Measurements from ENCODE around the gene KRT39. TPM values are rescaled to one million over a fixed set of nuclear protein-coding genes. Genes with fewer than 3 reads are reported as not detected.

The KRT39 gene
- polyA plus RNA-seq, 2 of the 4 experiments (the other 2 are of a cell fraction) = not detected

DNA sequence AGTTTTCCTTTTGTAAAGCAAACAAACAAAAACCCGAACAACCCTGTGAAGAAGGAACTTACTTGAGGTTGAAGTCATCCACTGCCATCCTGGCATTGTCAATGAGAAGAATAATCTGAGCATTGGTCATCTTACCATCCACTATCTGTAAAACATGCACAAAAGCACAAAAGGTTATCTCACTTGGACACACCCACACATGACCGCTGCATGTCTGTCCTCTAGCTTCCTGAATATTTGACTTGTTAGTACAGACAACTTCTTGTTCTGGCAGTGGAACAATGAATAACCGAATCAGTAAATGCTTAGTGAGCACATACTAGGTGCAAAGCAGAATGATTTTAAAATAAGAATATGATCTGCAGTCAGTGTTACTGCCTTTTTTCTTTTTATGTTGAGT is 35.4 kb downstream of the KRT39 start:
- TF ChIP-seq MAFK (IDR thresholded peaks at IDR 0.05; ENCODE audit: partially characterized antibody) (peak; percentile 17), NR3C1 (IDR thresholded peaks at IDR 0.05) (no peak)
- Histone ChIP-seq H3K9me3 (no peaks in the 10 kb centered on the region), H3K4me2 (no peak overlapping the region), H3K4me1 (no peaks in the 10 kb centered on the region), H3K4me3 (no peak overlapping the region), H3K27ac (no peak overlapping the region)
- ChIA-PET CTCF (interaction anchor here (1.0 to 1.8 kb wide), 4 partner anchors 13 to 717 kb away, joined by 3 to 7 read pairs (median 6); no protein-coding TSS in a partner anchor), POLR2A (no interaction called here)
- ATAC-seq (no peak), FAIRE-seq (no peak), DNase-seq (ENCODE audit: low read depth in 1 of 2, low spot score in 1 of 2) (no peak)
- WGBS (ENCODE audit: missing lambda C conversion rate) = 63% methylated on average over 3 of the region's 3 CpGs

DNA sequence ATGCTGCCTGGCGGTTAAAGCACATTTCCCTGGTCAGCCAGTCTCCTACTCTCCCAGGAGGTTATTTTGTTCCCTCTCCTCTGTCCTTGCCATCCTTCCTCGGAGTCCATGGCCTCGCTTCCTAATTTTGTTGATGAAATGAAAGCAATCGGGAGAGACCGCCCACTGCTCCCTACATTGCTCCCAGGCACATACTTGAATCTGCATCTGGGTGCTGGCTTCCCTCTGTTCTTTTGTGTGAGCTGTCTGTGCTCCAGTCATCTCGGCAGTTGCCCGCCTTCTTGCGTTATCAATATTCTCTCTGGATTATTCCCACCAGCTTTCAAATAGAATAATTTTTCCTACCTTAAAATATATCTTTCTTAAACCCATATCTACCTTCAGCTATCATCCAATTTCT is 40.4 kb downstream of the KRT39 start:
- ATAC-seq (no peak), FAIRE-seq (no peak), DNase-seq (ENCODE audit: low read depth in 1 of 2, low spot score in 1 of 2) (no peak)
- H3K27ac ChIP-seq = no peak overlapping the region
- H3K4me1 ChIP-seq = peaks cover 14% of the 10 kb centered on the region
- H3K9me3 ChIP-seq = no peaks in the 10 kb centered on the region
- H3K4me2 ChIP-seq = no peak overlapping the region
- no peak overlapping the region for H3K4me3 ChIP-seq
- ChIA-PET POLR2A (no interaction called here), CTCF (interaction anchor here (0.7 kb wide), 1 partner anchor 10 kb away, joined by 3 read pairs; no protein-coding TSS in a partner anchor)
- 91% methylated on average over 8 of the region's 8 CpGs for WGBS (ENCODE audit: missing lambda C conversion rate)
- no peak for TF ChIP-seq ZNF302 (CRISPR knock-in tag; IDR thresholded peaks at IDR 0.05)
- TF ChIP-seq HDAC2 (IDR thresholded peaks at IDR 0.05) = no peak
- no peak for TF ChIP-seq ZFP36 (IDR thresholded peaks at IDR 0.05; ENCODE audit: borderline replicate concordance, partially characterized antibody)
- no peak for TF ChIP-seq USF2 (IDR thresholded peaks at IDR 0.05)
- no peak for TF ChIP-seq PBX3 (IDR thresholded peaks at IDR 0.05)
- TF ChIP-seq KDM5A (IDR thresholded peaks at IDR 0.05) = no peak
- no peak for TF ChIP-seq POLR2A (IDR thresholded peaks at IDR 0.05; ENCODE audit: low read length)
- TF ChIP-seq EHMT2 (IDR thresholded peaks at IDR 0.05; ENCODE audit: low read depth) = no peak
- TF ChIP-seq FOXS1 (CRISPR knock-in tag; IDR thresholded peaks at IDR 0.05) = no peak
- no peak for TF ChIP-seq ZSCAN20 (CRISPR knock-in tag; IDR thresholded peaks at IDR 0.05)
- TF ChIP-seq POLR2AphosphoS2 (conservative IDR thresholded peaks at IDR 0.05; ENCODE audit: low read length) = no peak
- TF ChIP-seq JUNB (IDR thresholded peaks at IDR 0.05) = no peak
- TF ChIP-seq E2F6 (IDR thresholded peaks at IDR 0.05; ENCODE audit: borderline replicate concordance, low read depth) = no peak
- no peak for TF ChIP-seq TFCP2L1 (CRISPR knock-in tag; IDR thresholded peaks at IDR 0.05)
- no peak for TF ChIP-seq PHF8 (IDR thresholded peaks at IDR 0.05; ENCODE audit: borderline replicate concordance, low read depth)
- TF ChIP-seq FOSL2 (IDR thresholded peaks at IDR 0.05) = no peak
- no peak for TF ChIP-seq FOSL2 (CRISPR knock-in tag; IDR thresholded peaks at IDR 0.05)
- TF ChIP-seq RAD21 (conservative IDR thresholded peaks at IDR 0.05 in 1 of 2, IDR thresholded peaks at IDR 0.05 in 1 of 2) = no peak
- no peak for TF ChIP-seq RCOR1 (IDR thresholded peaks at IDR 0.05; ENCODE audit: low read depth, low read length)

GRCh38 chr17:40922239-40922638 is 44.5 kb downstream of the KRT39 start:
- TF ChIP-seq USF2 (IDR thresholded peaks at IDR 0.05) (0 out of 2 replicates have a peak, but pooled peaks have one; percentile 33), EHF (CRISPR knock-in tag; IDR thresholded peaks at IDR 0.05) (no peak), FOSL2 (IDR thresholded peaks at IDR 0.05) (peak; percentile 70), FOSL2 (CRISPR knock-in tag; IDR thresholded peaks at IDR 0.05) (peak; percentile 88), SMC3 (IDR thresholded peaks at IDR 0.05) (no peak), ZFP36 (IDR thresholded peaks at IDR 0.05; ENCODE audit: borderline replicate concordance, partially characterized antibody) (no peak), NR3C1 (IDR thresholded peaks at IDR 0.05) (no peak), ZSCAN20 (CRISPR knock-in tag; IDR thresholded peaks at IDR 0.05) (0 out of 2 replicates have a peak, but pooled peaks have one; percentile 49), POLR2A (IDR thresholded peaks at IDR 0.05; ENCODE audit: low read length) (no peak), GATA3 (IDR thresholded peaks at IDR 0.05; ENCODE audit: borderline replicate concordance) (no peak), MAFK (IDR thresholded peaks at IDR 0.05; ENCODE audit: partially characterized antibody) (no peak), KDM5A (IDR thresholded peaks at IDR 0.05) (no peak), SREBF2 (IDR thresholded peaks at IDR 0.05) (no peak), TP53 (CRISPR knock-in tag; IDR thresholded peaks at IDR 0.05) (no peak), RCOR1 (IDR thresholded peaks at IDR 0.05; ENCODE audit: low read depth, low read length) (no peak), HOXA7 (CRISPR knock-in tag; IDR thresholded peaks at IDR 0.05) (no peak)
- TF ChIP-seq, protein P1, sequence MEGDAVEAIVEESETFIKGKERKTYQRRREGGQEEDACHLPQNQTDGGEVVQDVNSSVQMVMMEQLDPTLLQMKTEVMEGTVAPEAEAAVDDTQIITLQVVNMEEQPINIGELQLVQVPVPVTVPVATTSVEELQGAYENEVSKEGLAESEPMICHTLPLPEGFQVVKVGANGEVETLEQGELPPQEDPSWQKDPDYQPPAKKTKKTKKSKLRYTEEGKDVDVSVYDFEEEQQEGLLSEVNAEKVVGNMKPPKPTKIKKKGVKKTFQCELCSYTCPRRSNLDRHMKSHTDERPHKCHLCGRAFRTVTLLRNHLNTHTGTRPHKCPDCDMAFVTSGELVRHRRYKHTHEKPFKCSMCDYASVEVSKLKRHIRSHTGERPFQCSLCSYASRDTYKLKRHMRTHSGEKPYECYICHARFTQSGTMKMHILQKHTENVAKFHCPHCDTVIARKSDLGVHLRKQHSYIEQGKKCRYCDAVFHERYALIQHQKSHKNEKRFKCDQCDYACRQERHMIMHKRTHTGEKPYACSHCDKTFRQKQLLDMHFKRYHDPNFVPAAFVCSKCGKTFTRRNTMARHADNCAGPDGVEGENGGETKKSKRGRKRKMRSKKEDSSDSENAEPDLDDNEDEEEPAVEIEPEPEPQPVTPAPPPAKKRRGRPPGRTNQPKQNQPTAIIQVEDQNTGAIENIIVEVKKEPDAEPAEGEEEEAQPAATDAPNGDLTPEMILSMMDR (IDR thresholded peaks at IDR 0.05) = no peak
- TF ChIP-seq, protein P2, sequence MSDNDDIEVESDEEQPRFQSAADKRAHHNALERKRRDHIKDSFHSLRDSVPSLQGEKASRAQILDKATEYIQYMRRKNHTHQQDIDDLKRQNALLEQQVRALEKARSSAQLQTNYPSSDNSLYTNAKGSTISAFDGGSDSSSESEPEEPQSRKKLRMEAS (IDR thresholded peaks at IDR 0.05) = peak; percentile 54
- DNase-seq (ENCODE audit: low read depth in 1 of 2, low spot score in 1 of 2) = peak; percentile 80 to 82
- H3K4me1 ChIP-seq = peaks cover 14% of the 10 kb centered on the region
- H3K4me3 ChIP-seq = no peak overlapping the region
- CTCF ChIA-PET = interaction anchor here (0.7 to 1.3 kb wide), 3 partner anchors 13 to 626 kb away, joined by 3 to 4 read pairs (median 3); no protein-coding TSS in a partner anchor
- H3K4me2 ChIP-seq = peak overlapping the region; percentile 52
- 30% methylated on average over 2 of the region's 2 CpGs for WGBS (ENCODE audit: missing lambda C conversion rate)
- POLR2A ChIA-PET = no interaction called here
- peak; percentile 91 to 95 for ATAC-seq
- peak overlapping the region; percentile 78 to 81 for H3K27ac ChIP-seq
- H3K9me3 ChIP-seq = no peaks in the 10 kb centered on the region
- FAIRE-seq = peak; percentile 99

All from A549 (cell line).